Gastroesophageal sphincter (tissue), 4 donors: Measurements from ENCODE around the gene EPB41L3. TPM values are rescaled to one million over a fixed set of nuclear protein-coding genes. Genes with fewer than 3 reads are reported as not detected.
A peak's percentile ranks its signal among the peaks of the same experiment; 100 is the strongest.
"Not testable (repeated sequence)": the region's sequence is repeated elsewhere in the genome, so short reads cannot be mapped to it uniquely, and the experiment has no call there.

Experiments
- ATAC-seq: fragments of 150-250 bp; one replicate; pipeline ENCODE4 v1.9.1; 2016; ENCODE audit warnings: mild to moderate bottlenecking, moderate library complexity
- H3K27ac ChIP-seq, 4 donors: fragments of 200-600 bp; sonication (generic) in 3 of 4; 1 replicate in 3 of 4; 2 replicates in 1 of 4; pipeline ENCODE4 v1.5.1; 2016 to 2019
- H3K27me3 ChIP-seq: fragments of 200-600 bp; sonication (generic); one replicate; pipeline ENCODE4 v1.5.1; 2019
- H3K36me3 ChIP-seq, 2 donors: fragments of 200-600 bp; sonication (generic); one replicate each; pipeline ENCODE4 v1.5.1; 2019; ENCODE audit warnings: control low read depth in 1 of 2
- H3K4me1 ChIP-seq, 3 donors: fragments of 200-600 bp; sonication (generic); 1 replicate in 2 of 3; 2 replicates in 1 of 3; pipeline ENCODE4 v1.5.1; 2016 to 2019; ENCODE audit warnings: control low read depth in 2 of 3
- H3K4me3 ChIP-seq, 2 donors: fragments of 200-600 bp; sonication (generic); one replicate each; pipeline ENCODE4 v1.5.1; 2019; ENCODE audit warnings: mild to moderate bottlenecking in 1 of 2, moderate library complexity in 1 of 2
- H3K9me3 ChIP-seq, 3 donors: fragments of 200-600 bp; sonication (generic); one replicate each; pipeline ENCODE4 v1.5.1; 2017 to 2019; ENCODE audit warnings: control low read depth in 2 of 3
- EP300 ChIP-seq: sonication (generic); formaldehyde crosslinking; IDR thresholded peaks from one replicate; pipeline ENCODE4 v1.6.1; 2017; ENCODE audit warnings: antibody characterized with exemption, mild to moderate bottlenecking
- POLR2A ChIP-seq, 2 donors: fragments of 450-650 bp; IDR thresholded peaks; one replicate each; pipeline ENCODE4 v1.6.1; 2017; ENCODE audit warnings: antibody characterized with exemption in 2 of 2, mild to moderate bottlenecking in 2 of 2, moderate library complexity in 1 of 2
- POLR2AphosphoS5 ChIP-seq: sonication (generic); formaldehyde crosslinking; IDR thresholded peaks from one replicate; pipeline ENCODE4 v1.6.1; 2017; ENCODE audit warnings: antibody characterized with exemption
- WGBS, 2 donors: methylation state at CpG; one replicate each; pipeline ENCODE4 v1.1.5; 2018; ENCODE audit warnings: low coverage in 1 of 2; 5-methylcytosine and 5-hydroxymethylcytosine counted together
- total RNA-seq, 4 donors: library from RNA; depleted of rRNA; stranded (reverse); fragments of >200 nt; gene quantifications; one replicate each; pipeline ENCODE4 v1.1.0, GENCODE V29; 2016
- TF ChIP-seq, protein P1 (sequence below), 4 experiments: fragments of 200-600 bp in 2 of 4; fragments of 450-650 bp in 2 of 4; sonication (generic) in 1 of 4; IDR thresholded peaks; one replicate each; pipeline ENCODE4 v1.5.1; 2017 to 2019; ENCODE audit warnings: antibody characterized with exemption in 4 of 4, mild to moderate bottlenecking in 2 of 4, moderate library complexity in 2 of 4

EPB41L3 gene
- total RNA-seq, 4 donors from 2014 or later: 27.4 to 66.6 (median 43.4) TPM

DNA sequence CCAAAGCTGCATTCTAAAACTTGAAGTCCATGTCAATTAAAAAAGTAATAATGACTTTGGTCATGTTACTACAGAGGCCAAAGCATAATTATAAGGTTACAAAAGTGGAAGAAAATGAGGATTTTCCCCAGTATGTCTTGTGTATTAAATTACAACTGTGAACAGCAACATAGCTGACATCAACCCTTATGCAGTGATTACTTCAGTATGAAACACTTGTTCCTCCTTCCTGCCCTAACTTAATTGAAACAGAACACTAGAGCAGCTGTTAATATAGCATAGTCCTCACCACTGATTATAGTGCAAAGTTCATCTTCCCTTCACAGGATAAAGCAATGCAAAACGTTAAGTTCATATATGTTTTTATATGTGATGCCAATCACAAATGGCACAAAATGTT is 29.9 kb downstream of the EPB41L3 start:
- Histone ChIP-seq H3K27ac (no peak overlapping the region), H3K4me3 (no peak overlapping the region)
- 31 to 32% methylated on average over 1 of the region's 1 CpG for WGBS, 2 donors

DNA sequence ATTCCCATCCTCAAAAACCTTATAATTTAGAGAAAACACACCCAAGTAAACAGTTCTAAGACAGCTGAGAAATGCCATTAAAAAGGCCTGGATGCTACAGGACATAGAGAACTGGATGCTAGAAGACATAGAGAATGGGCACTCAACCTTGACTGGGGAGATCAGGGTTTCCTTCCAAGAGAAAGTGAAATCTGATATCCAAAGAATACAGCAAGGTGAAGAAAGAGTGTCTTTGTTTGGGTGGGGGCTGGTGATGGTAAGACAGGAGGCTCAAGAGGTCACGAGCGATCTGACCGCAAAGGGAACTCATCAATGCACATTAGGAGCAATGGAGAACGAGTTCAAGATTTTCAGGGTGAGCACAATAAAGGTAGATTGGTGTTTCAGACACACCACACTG is 31.6 kb downstream of the EPB41L3 start:
- Histone ChIP-seq H3K36me3 (no peaks in the 10 kb centered on the region), H3K27ac (no peak overlapping the region), H3K4me1 (peaks cover 0 to 11% (median 0%) of the 10 kb centered on the region in 3 donors), H3K9me3 (no peaks in the 10 kb centered on the region), H3K4me3 (no peak overlapping the region), H3K27me3 (no peaks in the 10 kb centered on the region)
- ATAC-seq: no peak
- TF ChIP-seq, protein P1, sequence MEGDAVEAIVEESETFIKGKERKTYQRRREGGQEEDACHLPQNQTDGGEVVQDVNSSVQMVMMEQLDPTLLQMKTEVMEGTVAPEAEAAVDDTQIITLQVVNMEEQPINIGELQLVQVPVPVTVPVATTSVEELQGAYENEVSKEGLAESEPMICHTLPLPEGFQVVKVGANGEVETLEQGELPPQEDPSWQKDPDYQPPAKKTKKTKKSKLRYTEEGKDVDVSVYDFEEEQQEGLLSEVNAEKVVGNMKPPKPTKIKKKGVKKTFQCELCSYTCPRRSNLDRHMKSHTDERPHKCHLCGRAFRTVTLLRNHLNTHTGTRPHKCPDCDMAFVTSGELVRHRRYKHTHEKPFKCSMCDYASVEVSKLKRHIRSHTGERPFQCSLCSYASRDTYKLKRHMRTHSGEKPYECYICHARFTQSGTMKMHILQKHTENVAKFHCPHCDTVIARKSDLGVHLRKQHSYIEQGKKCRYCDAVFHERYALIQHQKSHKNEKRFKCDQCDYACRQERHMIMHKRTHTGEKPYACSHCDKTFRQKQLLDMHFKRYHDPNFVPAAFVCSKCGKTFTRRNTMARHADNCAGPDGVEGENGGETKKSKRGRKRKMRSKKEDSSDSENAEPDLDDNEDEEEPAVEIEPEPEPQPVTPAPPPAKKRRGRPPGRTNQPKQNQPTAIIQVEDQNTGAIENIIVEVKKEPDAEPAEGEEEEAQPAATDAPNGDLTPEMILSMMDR (IDR thresholded peaks at IDR 0.05): no peak
- TF ChIP-seq POLR2A (IDR thresholded peaks at IDR 0.05) (no peak), POLR2AphosphoS5 (no peak), EP300 (no peak)
- WGBS, 2 donors: 87 to 88% methylated on average over 4 of the region's 4 CpGs

More for the DNA sequence above, 29.9 kb downstream of the EPB41L3 start:
- TF ChIP-seq EP300 (no peak), POLR2AphosphoS5 (no peak), POLR2A (IDR thresholded peaks at IDR 0.05) (no peak)
- TF ChIP-seq, protein P1 (IDR thresholded peaks at IDR 0.05): no peak
- Histone ChIP-seq H3K4me1 (peaks cover 0 to 9% (median 0%) of the 10 kb centered on the region in 3 donors), H3K9me3 (no peaks in the 10 kb centered on the region), H3K36me3 (no peaks in the 10 kb centered on the region), H3K27me3 (peaks cover 6% of the 10 kb centered on the region)
- no peak for ATAC-seq

DNA sequence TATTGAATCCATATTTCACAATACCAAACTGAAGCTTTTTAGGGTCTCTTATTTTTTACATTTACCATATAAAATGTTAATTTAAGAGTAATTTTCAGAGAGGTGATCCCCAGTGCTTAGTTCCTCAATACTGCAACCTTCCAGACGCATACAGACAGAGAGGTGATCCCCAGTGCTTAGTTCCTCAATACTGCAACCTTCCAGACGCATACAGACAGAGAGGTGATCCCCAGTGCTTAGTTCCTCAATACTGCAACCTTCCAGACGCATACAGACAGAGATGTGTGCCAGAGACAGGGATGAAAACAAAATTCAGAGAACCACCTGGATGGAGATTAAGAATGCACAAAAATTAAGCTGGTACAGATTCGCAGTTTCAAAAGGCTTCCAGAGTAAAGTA is 32.3 kb downstream of the EPB41L3 start:
- not testable (repeated sequence) for ATAC-seq, H3K27ac ChIP-seq, H3K36me3 ChIP-seq, H3K9me3 ChIP-seq, H3K4me3 ChIP-seq, H3K27me3 ChIP-seq
- 82 to 84% methylated on average over 4 of the region's 4 CpGs for WGBS, 2 donors
- H3K4me1 ChIP-seq: peaks cover 0 to 11% (median 0%) of the 10 kb centered on the region in 3 donors

DNA sequence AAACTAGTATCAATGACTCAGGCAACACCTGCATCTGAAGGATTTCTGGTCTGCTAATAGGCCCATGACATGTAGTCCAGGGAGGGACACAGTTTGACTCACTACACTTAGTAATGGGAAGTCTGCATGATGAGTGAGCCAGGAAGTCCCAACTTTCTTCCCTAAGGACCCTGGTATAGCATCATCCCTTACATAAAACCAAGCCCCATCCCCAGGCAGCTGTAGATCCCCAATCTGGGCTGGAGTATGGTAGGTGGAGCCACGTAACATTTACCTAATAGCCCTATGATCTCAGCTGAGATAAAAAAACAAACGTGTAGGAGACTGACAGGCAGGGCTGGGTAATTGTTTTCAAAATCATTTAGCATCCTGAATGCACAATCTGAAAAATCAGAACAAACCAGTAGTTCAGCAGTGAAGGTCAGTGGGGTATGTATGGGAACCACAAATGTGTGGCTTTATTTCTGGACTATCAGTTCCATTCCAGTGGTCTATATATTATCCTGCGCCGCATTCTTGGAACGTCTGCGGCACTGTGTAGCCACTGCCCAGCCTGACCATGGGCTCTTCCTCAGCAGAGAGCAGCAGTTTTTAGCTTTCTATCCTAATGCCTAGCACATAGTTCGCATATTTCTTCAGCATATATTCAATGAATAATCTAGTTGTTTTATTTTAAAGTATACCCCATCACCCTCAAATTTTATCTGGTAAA is 33.5 kb downstream of the EPB41L3 start:
- Histone ChIP-seq H3K27me3 (no peaks in the 10 kb centered on the region), H3K36me3 (no peaks in the 10 kb centered on the region), H3K4me1 (peaks cover 0 to 11% (median 0%) of the 10 kb centered on the region in 3 donors), H3K27ac (no peak overlapping the region), H3K9me3 (no peaks in the 10 kb centered on the region), H3K4me3 (no peak overlapping the region)
- ATAC-seq: peak; percentile 40
- no peak for TF ChIP-seq POLR2AphosphoS5
- no peak for TF ChIP-seq POLR2A (IDR thresholded peaks at IDR 0.05)
- TF ChIP-seq, protein P1 (IDR thresholded peaks at IDR 0.05): no peak
- TF ChIP-seq EP300: no peak
- 71 to 84% methylated on average over 6 of the region's 7 CpGs for WGBS, 2 donors

DNA sequence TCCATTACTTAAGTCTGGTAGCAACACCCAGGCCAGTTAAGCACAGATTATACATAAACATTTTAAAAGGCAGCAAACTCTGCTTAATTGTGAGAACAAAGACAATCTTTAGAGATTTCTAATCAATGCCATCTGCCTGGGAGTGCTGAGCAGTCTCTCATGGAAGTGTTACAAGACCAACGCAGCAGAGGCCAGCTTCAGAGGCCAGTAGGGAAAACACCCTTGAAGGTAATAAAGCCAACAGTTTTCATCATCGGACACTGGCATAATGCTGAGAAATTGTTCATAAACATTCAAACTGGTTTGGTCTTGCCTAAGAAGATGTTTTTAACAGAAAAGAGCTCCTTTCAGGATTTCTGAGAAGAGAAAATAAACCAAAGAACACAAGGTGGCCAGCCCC is 35.0 kb downstream of the EPB41L3 start:
- no peak for TF ChIP-seq POLR2A (IDR thresholded peaks at IDR 0.05)
- TF ChIP-seq EP300: no peak
- TF ChIP-seq POLR2AphosphoS5: no peak
- TF ChIP-seq, protein P1 (IDR thresholded peaks at IDR 0.05): no peak
- no peak overlapping the region for H3K4me3 ChIP-seq
- H3K36me3 ChIP-seq: no peaks in the 10 kb centered on the region
- H3K9me3 ChIP-seq: no peaks in the 10 kb centered on the region
- H3K27me3 ChIP-seq: no peaks in the 10 kb centered on the region
- H3K4me1 ChIP-seq: peaks cover 0 to 5% (median 0%) of the 10 kb centered on the region in 3 donors
- ATAC-seq: peak; percentile 42
- 63 to 84% methylated on average over 1 to 2 of the region's 2 CpGs for WGBS, 2 donors
- no peak overlapping the region for H3K27ac ChIP-seq
